KMS-11 (cell line): ENCODE data around the gene ADGB.

ENCODE experiments used
- H2AFZ ChIP-seq: fragments of 200-600 bp; sonication (generic); 2 replicates; pipeline ENCODE4 v1.6.1; 2016; ENCODE audit warnings: antibody characterized with exemption, mixed run types, low read depth
- H3K27ac ChIP-seq: fragments of 200-600 bp; sonication (generic); 2 replicates; pipeline ENCODE4 v1.6.1; 2016; ENCODE audit warnings: mild to moderate bottlenecking, mixed run types
- H3K27me3 ChIP-seq: fragments of 200-600 bp; sonication (generic); 2 replicates; pipeline ENCODE4 v1.6.1; 2017; ENCODE audit warnings: mild to moderate bottlenecking, low read depth, mixed run types, moderate library complexity; ENCODE audit not compliant: insufficient read depth
- H3K36me3 ChIP-seq: fragments of 200-600 bp; sonication (generic); 2 replicates; pipeline ENCODE4 v1.6.1; 2017; ENCODE audit warnings: mild to moderate bottlenecking, mixed run types; ENCODE audit not compliant: insufficient read depth
- H3K4me1 ChIP-seq: fragments of 200-600 bp; sonication (generic); 2 replicates; pipeline ENCODE4 v1.6.1; 2016; ENCODE audit warnings: mild to moderate bottlenecking, low read depth, mixed run types; ENCODE audit not compliant: poor library complexity, severe bottlenecking
- H3K4me2 ChIP-seq: fragments of 200-600 bp; sonication (generic); 2 replicates; pipeline ENCODE4 v1.7.0; 2016; ENCODE audit warnings: mild to moderate bottlenecking, mixed run types
- H3K4me3 ChIP-seq: fragments of 200-600 bp; sonication (generic); IDR thresholded peaks from 2 replicates; pipeline ENCODE4 v1.6.1; 2017; ENCODE audit warnings: low read depth, low read length, mixed read lengths; ENCODE audit not compliant: insufficient read depth
- H3K79me2 ChIP-seq: fragments of 200-600 bp; sonication (generic); 2 replicates; pipeline ENCODE4 v1.6.1; 2016; ENCODE audit warnings: low read depth, mixed run types; ENCODE audit not compliant: insufficient read depth
- H3K9ac ChIP-seq: fragments of 200-600 bp; sonication (generic); 2 replicates; pipeline ENCODE4 v1.6.1; 2016; ENCODE audit warnings: mild to moderate bottlenecking, mixed run types
- H4K20me1 ChIP-seq: fragments of 200-600 bp; sonication (generic); 2 replicates; pipeline ENCODE4 v1.6.1; 2016; ENCODE audit warnings: mild to moderate bottlenecking, mixed run types; ENCODE audit not compliant: insufficient read depth
- CTCF ChIP-seq: fragments of 200-600 bp; sonication (generic); conservative IDR thresholded peaks from 2 replicates; pipeline ENCODE4 v1.6.1; 2017; ENCODE audit warnings: low read depth, mild to moderate bottlenecking, antibody characterized with exemption, low read length, moderate library complexity, mixed read lengths

The ADGB gene

DNA sequence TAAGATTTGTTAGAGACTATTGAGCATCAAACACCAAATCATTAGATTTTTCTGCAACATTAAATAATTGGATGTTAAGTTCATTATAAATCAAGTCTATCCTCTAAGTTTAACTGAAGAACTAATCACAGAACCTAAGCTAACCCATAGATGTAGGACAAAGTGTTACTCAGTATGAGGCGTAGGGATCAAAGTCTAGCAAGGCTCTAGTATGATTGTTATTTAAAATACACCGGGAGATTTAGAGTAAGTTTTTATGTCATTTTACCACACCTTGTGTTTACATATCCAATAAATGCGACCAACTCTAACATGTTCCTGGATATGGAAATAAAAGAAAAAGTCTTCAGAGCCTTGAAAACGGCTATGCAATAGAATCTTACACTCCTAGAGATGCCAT lies 2.6 kb downstream of the ADGB start:
- no peak overlapping the region for H3K4me3 ChIP-seq
- no peak overlapping the region for H3K4me2 ChIP-seq
- no peaks in the 10 kb centered on the region for H3K36me3 ChIP-seq
- no peak overlapping the region for H2AFZ ChIP-seq
- no peaks in the 10 kb centered on the region for H3K27me3 ChIP-seq
- H3K27ac ChIP-seq = no peak overlapping the region
- H3K4me1 ChIP-seq = no peaks in the 10 kb centered on the region
- no peak for TF ChIP-seq CTCF
- H3K79me2 ChIP-seq = no peaks in the 10 kb centered on the region
- no peak overlapping the region for H3K9ac ChIP-seq
- no peaks in the 10 kb centered on the region for H4K20me1 ChIP-seq

GRCh38 chr6:146602526-146602925 lies 3.8 kb downstream of the ADGB start:
- TF ChIP-seq CTCF = no peak
- Histone ChIP-seq H3K79me2 (no peaks in the 10 kb centered on the region), H2AFZ (no peak overlapping the region), H3K9ac (no peak overlapping the region), H3K4me2 (no peak overlapping the region), H3K27me3 (no peaks in the 10 kb centered on the region), H3K36me3 (no peaks in the 10 kb centered on the region), H3K27ac (no peak overlapping the region), H4K20me1 (no peaks in the 10 kb centered on the region), H3K4me1 (no peaks in the 10 kb centered on the region), H3K4me3 (no peak overlapping the region)

DNA sequence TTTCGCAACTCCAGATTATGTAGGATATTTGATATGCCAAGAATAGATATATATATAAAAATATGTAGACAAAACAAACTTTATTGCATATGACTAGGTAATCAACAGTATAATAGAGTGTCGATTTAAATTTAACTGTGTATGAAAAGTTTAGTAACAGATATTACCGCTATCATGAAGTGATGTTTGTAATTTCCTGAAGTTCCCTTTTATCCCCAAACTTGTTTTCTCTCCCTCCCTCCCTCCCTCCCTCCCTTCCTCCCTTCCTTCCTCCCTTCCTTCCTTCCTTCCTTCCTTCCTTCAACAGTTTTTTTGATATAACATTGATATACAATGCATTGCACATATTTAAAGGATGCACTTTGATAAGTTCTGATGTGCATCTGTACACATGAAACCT lies 15.2 kb downstream of the ADGB start:
- Histone ChIP-seq H3K79me2 (no peaks in the 10 kb centered on the region), H3K4me3 (no peak overlapping the region), H4K20me1 (no peaks in the 10 kb centered on the region), H3K9ac (no peak overlapping the region), H2AFZ (no peak overlapping the region), H3K27ac (no peak overlapping the region), H3K36me3 (no peaks in the 10 kb centered on the region), H3K4me2 (no peak overlapping the region), H3K27me3 (no peaks in the 10 kb centered on the region), H3K4me1 (no peaks in the 10 kb centered on the region)
- no peak for TF ChIP-seq CTCF

DNA sequence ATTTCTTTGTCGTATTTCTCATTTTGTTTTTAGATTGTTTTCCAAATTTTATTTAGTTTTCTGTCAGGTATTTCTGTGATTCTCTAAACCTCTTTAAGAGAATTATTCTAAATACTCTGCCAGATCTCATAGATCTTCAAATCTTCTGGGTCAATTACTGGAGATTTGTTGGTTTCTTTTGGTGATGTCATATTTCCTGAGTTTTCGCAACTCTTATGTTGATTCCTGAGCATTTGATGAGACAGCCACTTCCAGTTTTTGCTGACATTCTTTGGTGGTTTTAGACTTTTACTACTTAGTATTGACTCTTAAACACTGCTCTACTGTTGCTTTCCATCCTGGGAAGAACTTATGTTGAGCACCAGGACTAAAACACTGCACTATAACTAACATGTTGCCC lies 21.9 kb downstream of the ADGB start:
- no peaks in the 10 kb centered on the region for H4K20me1 ChIP-seq
- H3K9ac ChIP-seq = no peak overlapping the region
- no peak overlapping the region for H3K27ac ChIP-seq
- no peaks in the 10 kb centered on the region for H3K79me2 ChIP-seq
- no peak for TF ChIP-seq CTCF
- no peak overlapping the region for H3K4me2 ChIP-seq
- no peaks in the 10 kb centered on the region for H3K27me3 ChIP-seq
- no peaks in the 10 kb centered on the region; the same call in 1 of the 2 replicates for H3K36me3 ChIP-seq
- no peak overlapping the region for H2AFZ ChIP-seq
- H3K4me3 ChIP-seq = no peak overlapping the region
- no peaks in the 10 kb centered on the region for H3K4me1 ChIP-seq
